A673 (cell line): Measurements from ENCODE around the gene ATCAY. TPM values are rescaled to one million over a fixed set of nuclear protein-coding genes. Genes with fewer than 3 reads are reported as not detected.
"Not testable (repeated sequence)": the region's sequence is repeated elsewhere in the genome, so short reads cannot be mapped to it uniquely, and the experiment has no call there.

Experiments used
- BruUV-seq: library from RNA; stranded (reverse); fragments of 400-500 nt; replicated peaks from 2 replicates; lab custom pipeline; 2021; lab: Mats Ljungman, UMichigan
- CTCF ChIA-PET: fragments of 300-600 bp; sonication (Branson Sonifier 250); formaldehyde crosslinking; loops from one replicate; lab custom pipeline; 2022; ENCODE audit warnings: antibody characterized with exemption; lab: Charles Lee
- POLR2A ChIA-PET: fragments of 300-600 bp; sonication (Branson Sonifier 250); formaldehyde crosslinking; loops from one replicate; lab custom pipeline; 2022; ENCODE audit warnings: antibody characterized with exemption; ENCODE audit not compliant: low non-redundant PET; lab: Charles Lee
- DNase-seq: peaks from one replicate; pipeline ENCODE4 v3.0.0-alpha.2; 2015; ENCODE audit warnings: low spot score
- H3K27ac ChIP-seq: fragments of 200-600 bp; sonication (generic); 2 replicates; pipeline ENCODE4 v1.5.1; 2016; ENCODE audit warnings: mixed run types, low read depth, mild to moderate bottlenecking, mixed read lengths, antibody characterized with exemption, low read length; ENCODE audit not compliant: poor library complexity, severe bottlenecking
- H3K27me3 ChIP-seq: fragments of 200-600 bp; sonication (generic); replicated peaks from 2 replicates; pipeline ENCODE4 v1.6.1; 2017; ENCODE audit warnings: mixed run types, low read depth, mild to moderate bottlenecking, mixed read lengths, antibody characterized with exemption, low read length; ENCODE audit not compliant: insufficient read depth, poor library complexity
- H3K36me3 ChIP-seq: fragments of 200-600 bp; sonication (generic); 2 replicates; pipeline ENCODE4 v1.6.1; 2016; ENCODE audit warnings: mixed run types, mild to moderate bottlenecking, mixed read lengths, antibody characterized with exemption, low read length; ENCODE audit not compliant: insufficient read depth, poor library complexity, severe bottlenecking
- H3K4me1 ChIP-seq: fragments of 200-600 bp; sonication (generic); 2 replicates; pipeline ENCODE4 v1.6.1; 2017; ENCODE audit warnings: mixed run types, mild to moderate bottlenecking, mixed read lengths, antibody characterized with exemption, low read length; ENCODE audit not compliant: insufficient read depth, poor library complexity, severe bottlenecking
- H3K4me3 ChIP-seq: fragments of 200-600 bp; sonication (generic); 2 replicates; pipeline ENCODE4 v1.5.1; 2016; ENCODE audit warnings: low read depth, mixed run types, mild to moderate bottlenecking, mixed read lengths, low read length; ENCODE audit not compliant: poor library complexity, severe bottlenecking
- H3K9me3 ChIP-seq: fragments of 200-600 bp; sonication (generic); 2 replicates; pipeline ENCODE4 v1.6.1; 2016; ENCODE audit warnings: mixed run types, low read depth, mild to moderate bottlenecking, mixed read lengths, antibody characterized with exemption, low read length; ENCODE audit not compliant: poor library complexity, severe bottlenecking
- CTCF ChIP-seq: fragments of 300-800, 200-600 bp; sonication (generic); conservative IDR thresholded peaks from 2 replicates; pipeline ENCODE4 v1.5.1; 2017; ENCODE audit warnings: low read depth, mild to moderate bottlenecking, antibody characterized with exemption, low read length, moderate library complexity, mixed read lengths
- EZH2 ChIP-seq: fragments of 200-600 bp; sonication (generic); IDR thresholded peaks from 2 replicates; pipeline ENCODE4 v1.6.1; 2017; ENCODE audit warnings: borderline replicate concordance, low read depth, mild to moderate bottlenecking, mixed read lengths, antibody characterized with exemption, low read length; ENCODE audit not compliant: poor library complexity, severe bottlenecking
- intact Hi-C: fragments of 100-400 bp; cut with micrococcal nuclease; formaldehyde crosslinking; loops from one replicate; pipeline ENCODE4 v1.10.0; 2022; ENCODE audit not compliant: unreplicated experiment
- total RNA-seq: library from RNA; stranded (reverse); gene quantifications from 2 replicates; pipeline ENCODE4 v1.2.3, GENCODE V29; 2021

The ATCAY gene
- total RNA-seq, 1 experiment from 2014 or later = 0.95 TPM

DNA sequence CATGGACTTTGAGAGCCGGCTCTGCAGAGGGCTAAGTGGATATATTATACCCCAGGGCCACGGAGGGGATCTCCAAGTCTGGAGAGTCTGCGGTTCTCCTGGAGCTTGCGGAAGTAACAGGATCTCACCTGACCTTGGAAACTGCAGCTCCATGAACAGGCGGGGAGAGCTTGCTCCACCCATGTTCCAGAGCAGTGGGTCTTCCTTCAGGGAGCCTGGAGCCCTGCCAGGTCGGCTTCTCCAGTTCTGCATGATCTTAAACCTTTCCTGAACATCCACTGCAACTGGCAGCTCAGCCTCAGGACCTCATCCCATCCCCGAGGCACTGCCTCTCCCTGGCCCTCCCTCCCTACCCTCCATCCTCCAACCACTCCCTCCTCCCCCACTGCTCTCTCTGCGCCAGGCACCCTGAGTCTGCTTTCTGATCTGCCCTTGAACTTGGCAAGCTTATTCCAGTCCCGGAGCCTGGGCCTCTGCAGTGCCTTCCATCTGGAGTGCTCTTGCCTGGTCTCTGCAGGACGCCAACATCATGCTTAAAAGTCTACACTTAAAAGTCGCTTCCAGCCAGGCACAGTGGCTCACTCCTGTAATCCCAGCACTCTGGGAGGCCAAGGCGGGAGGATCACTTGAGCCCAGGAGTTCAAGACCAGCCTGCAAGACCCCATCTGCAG is 13.2 kb downstream of the ATCAY start:
- ChIA-PET CTCF (no interaction called here), POLR2A (interaction anchor here (0.6 kb wide), 1 partner anchor 40 kb away, joined by 7 read pairs; no protein-coding TSS in a partner anchor)
- Histone ChIP-seq H3K36me3 (no peaks in the 10 kb centered on the region), H3K27me3 (no peaks in the 10 kb centered on the region), H3K4me1 (no peaks in the 10 kb centered on the region), H3K27ac (no peak overlapping the region), H3K4me3 (no peak overlapping the region), H3K9me3 (no peaks in the 10 kb centered on the region)
- no TSS peak for BruUV-seq
- DNase-seq = no peak
- TF ChIP-seq CTCF (no peak), EZH2 (no peak)
- intact Hi-C loops = no loop called here

- H3K36me3 ChIP-seq, H3K27me3 ChIP-seq, intact Hi-C loops, H3K4me1 ChIP-seq, H3K4me3 ChIP-seq, CTCF ChIA-PET, H3K9me3 ChIP-seq, POLR2A ChIA-PET, DNase-seq, H3K27ac ChIP-seq, BruUV-seq: not testable (repeated sequence)
Observed at GRCh38 chr19:3894959-3895358, 14.5 kb downstream of the ATCAY start.

- BruUV-seq = no TSS peak
- intact Hi-C loops = no loop called here
- H3K27ac ChIP-seq = no peak overlapping the region
- no peaks in the 10 kb centered on the region for H3K9me3 ChIP-seq
- H3K36me3 ChIP-seq = no peaks in the 10 kb centered on the region
- no peaks in the 10 kb centered on the region for H3K27me3 ChIP-seq
- CTCF ChIA-PET = no interaction called here
- no peaks in the 10 kb centered on the region for H3K4me1 ChIP-seq
- no peak for DNase-seq
- POLR2A ChIA-PET = no interaction called here
- TF ChIP-seq EZH2 (no peak), CTCF (no peak)
- H3K4me3 ChIP-seq = no peak overlapping the region
Observed at GRCh38 chr19:3895788-3896187, 15.3 kb downstream of the ATCAY start.

GRCh38 chr19:3897936-3898335 is 17.5 kb downstream of the ATCAY start:
- Histone ChIP-seq H3K4me3 (no peak overlapping the region), H3K9me3 (no peaks in the 10 kb centered on the region), H3K36me3 (no peaks in the 10 kb centered on the region), H3K27ac (no peak overlapping the region), H3K27me3 (no peaks in the 10 kb centered on the region), H3K4me1 (no peaks in the 10 kb centered on the region)
- no peak for DNase-seq
- ChIA-PET POLR2A (no interaction called here), CTCF (no interaction called here)
- TF ChIP-seq EZH2 = no peak
- no peak for TF ChIP-seq CTCF
- no TSS peak for BruUV-seq
- intact Hi-C loops = no loop called here
